HepG2 (cell line): Measurements from ENCODE around the gene CKM. TPM values are rescaled to one million over a fixed set of nuclear protein-coding genes. Genes with fewer than 3 reads are reported as not detected.

Source experiments
- ATAC-seq: fragments of 200-7000 bp; cut with Tn5 transposase; 3 replicates; pipeline ENCODE4 v1.9.1; 2020; ENCODE audit warnings: mild to moderate bottlenecking, moderate library complexity
- BruUV-seq: library from RNA; stranded (reverse); fragments of 400-500 nt; replicated peaks from 2 replicates; lab custom pipeline; 2021; lab: Mats Ljungman, UMichigan
- CTCF ChIA-PET: fragments of 300-600 bp; formaldehyde crosslinking; extraction: SDS; loops from one replicate; lab custom pipeline; 2021; ENCODE audit warnings: low total read pairs, inconsistent platforms, low intra/inter-chr PET ratio; lab: Yijun Ruan, JAX
- POLR2A ChIA-PET: fragments of 350-600 bp; sonication (Branson Sonifier 250); formaldehyde crosslinking; loops from one replicate; lab custom pipeline; 2020; ENCODE audit warnings: antibody characterized with exemption, inconsistent platforms; lab: Yijun Ruan, JAX
- DNase-seq: peaks from one replicate; pipeline ENCODE4 v3.0.0-alpha.2; 2015; ENCODE audit warnings: low spot score
- FAIRE-seq: peaks from 3 replicates; lab custom pipeline; 2011; peaks lifted over from hg19 to GRCh38; lab: Jason Lieb, UNC
- H2AFZ ChIP-seq: one replicate; pipeline ENCODE4 v1.6.1; 2011; ENCODE audit warnings: low read length, inconsistent platforms
- H3K27ac ChIP-seq: fragments of 300-600 bp; 3 replicates; pipeline ENCODE4 v1.8.0; 2011; ENCODE audit warnings: mixed run types, mild to moderate bottlenecking, mixed read lengths, low read length, inconsistent platforms; ENCODE audit not compliant: insufficient read depth; ENCODE audit errors: extremely low read length
- H3K27me3 ChIP-seq, 2 experiments: fragments of 200-600 bp in 1 of 2; 2 replicates in 1 of 2; 3 replicates in 1 of 2; pipeline versions ENCODE4 v1.6.0 to v1.8.0; 2011; ENCODE audit warnings: low read length in 2 of 2, mild to moderate bottlenecking in 2 of 2, moderate library complexity in 2 of 2, inconsistent platforms in 1 of 2; ENCODE audit not compliant: insufficient read depth in 2 of 2, control insufficient read depth in 1 of 2
- H3K36me3 ChIP-seq, 2 experiments: fragments of 200-600 bp in 1 of 2; replicated peaks in 1 of 2; 2 replicates in 1 of 2; 3 replicates in 1 of 2; pipeline versions ENCODE4 v1.5.1 to v1.8.0; 2011; ENCODE audit warnings: low read length in 2 of 2, inconsistent platforms in 1 of 2; ENCODE audit not compliant: insufficient read depth in 2 of 2, control insufficient read depth in 1 of 2
- H3K4me1 ChIP-seq: 2 replicates; pipeline ENCODE4 v1.5.1; 2012; ENCODE audit warnings: low read length, inconsistent platforms; ENCODE audit not compliant: insufficient read depth
- H3K4me2 ChIP-seq: 2 replicates; pipeline ENCODE4 v1.6.0; 2011; ENCODE audit warnings: low read depth, low read length, inconsistent platforms
- H3K4me3 ChIP-seq, 3 experiments: fragments of 200-600 bp in 1 of 3; sonication (generic), shearing (Covaris generic) in 1 of 3; replicated peaks in 1 of 3; 2 replicates each; pipeline ENCODE4 v1.5.1; 2011 to 2016; ENCODE audit warnings: low read length in 3 of 3, inconsistent platforms in 2 of 3, low read depth in 2 of 3, mild to moderate bottlenecking in 2 of 3, control low read depth in 1 of 3, mixed read lengths in 1 of 3; ENCODE audit not compliant: insufficient read depth in 1 of 3
- H3K79me2 ChIP-seq: one replicate; pipeline ENCODE4 v1.6.1; 2011; ENCODE audit warnings: low read length, inconsistent platforms; ENCODE audit not compliant: insufficient read depth
- H3K9ac ChIP-seq: 2 replicates; pipeline ENCODE4 v1.6.0; 2011; ENCODE audit warnings: mild to moderate bottlenecking, low read depth, low read length, inconsistent platforms; ENCODE audit not compliant: insufficient read depth
- H3K9me3 ChIP-seq: 2 replicates; pipeline ENCODE4 v1.5.1; 2012; ENCODE audit warnings: mild to moderate bottlenecking, low read length
- H4K20me1 ChIP-seq: 2 replicates; pipeline ENCODE4 v1.6.0; 2011; ENCODE audit warnings: inconsistent platforms, mild to moderate bottlenecking, low read length, moderate library complexity; ENCODE audit not compliant: insufficient read depth
- HINFP ChIP-seq: sonication (generic); formaldehyde crosslinking; IDR thresholded peaks from 2 replicates; pipeline ENCODE4 v1.4.0; 2020; ENCODE audit warnings: low read depth, mild to moderate bottlenecking, missing genetic modification reagents
- SIX4 ChIP-seq: sonication (generic); formaldehyde crosslinking; IDR thresholded peaks from 2 replicates; pipeline ENCODE4 v1.4.0; 2020; ENCODE audit warnings: missing genetic modification reagents
- ZFP91 ChIP-seq: sonication (generic); formaldehyde crosslinking; IDR thresholded peaks from 2 replicates; pipeline ENCODE4 v1.9.0; 2022; ENCODE audit warnings: missing genetic modification reagents, mild to moderate bottlenecking, borderline replicate concordance
- ZNF362 ChIP-seq: sonication (generic); formaldehyde crosslinking; IDR thresholded peaks from 2 replicates; pipeline ENCODE4 v1.4.0; 2020; ENCODE audit warnings: missing genetic modification reagents, mild to moderate bottlenecking, borderline replicate concordance
- ZNF629 ChIP-seq: sonication (generic); formaldehyde crosslinking; conservative IDR thresholded peaks from 2 replicates; pipeline ENCODE4 v1.5.0; 2020; ENCODE audit warnings: missing genetic modification reagents
- WGBS: methylation state at CpG from one replicate; pipeline ENCODE4 v1.1.6; 2017; ENCODE audit warnings: low lambda C conversion rate; 5-methylcytosine and 5-hydroxymethylcytosine counted together
- in situ Hi-C: cut with HindIII; loops from 2 replicates; pipeline ENCODE4 v1.10.0; 2017; ENCODE audit warnings: low pct_unique_long_range_greater_than_20kb; ENCODE audit not compliant: extremely low pct_ligation_motif_present
- intact Hi-C: fragments of 100-400 bp; cut with micrococcal nuclease; formaldehyde crosslinking; loops from one replicate; pipeline ENCODE4 v1.10.0; 2022; ENCODE audit not compliant: unreplicated experiment
- polyA plus RNA-seq, 8 experiments: library from polyadenylated mRNA; depleted of rRNA in 3 of 8; stranded (reverse) in 7 of 8; unstranded in 1 of 8; fragments of >200 nt; fragmentation: Illumina TruSeq in 4 of 8; extraction: Trizol in 4 of 8; gene quantifications; 2 replicates each; pipeline versions ENCODE4 v1.2.1 to v1.2.3, GENCODE V29; 2011 to 2016; ENCODE audit warnings: low read depth in 4 of 8, missing spikeins in 1 of 8, mixed read lengths in 1 of 8; ENCODE audit not compliant: insufficient read depth in 1 of 8
- total RNA-seq, 5 experiments: library from RNA; depleted of rRNA; stranded (reverse); fragments of >200 nt; fragmentation: Illumina TruSeq; extraction: Trizol; gene quantifications; 2 replicates each; pipeline ENCODE4 v1.2.3, GENCODE V29; 2016; ENCODE audit warnings: low read depth in 1 of 5

Gene CKM
- total and polyA plus RNA-seq, 2 of the 13 experiments (the other 11 are each of a cell fraction or from before 2014, with no cell fraction given): 0.54 to 0.80 TPM

GRCh38 chr19:45275370-45275971 lies 47.2 kb downstream of the CKM start:
- peaks cover 8 to 22% of the 10 kb centered on the region in 2 experiments; a peak in 4 of 5 replicates for H3K36me3 ChIP-seq
- H3K27me3 ChIP-seq: no peaks in the 10 kb centered on the region

More at GRCh38 chr19:45275370-45275971, 47.2 kb downstream of the CKM start:
- Histone ChIP-seq H3K27ac (peak overlapping the region; percentile 37), H3K4me2 (no peak overlapping the region), H2AFZ (no peak overlapping the region), H3K9me3 (no peaks in the 10 kb centered on the region), H4K20me1 (no peaks in the 10 kb centered on the region), H3K4me1 (peaks cover 71% of the 10 kb centered on the region), H3K9ac (0 out of 2 replicates have a peak overlapping the region, but pooled peaks have one; percentile 32), H3K79me2 (no peaks in the 10 kb centered on the region), H3K4me3 (no peak overlapping the region)
- WGBS: 93% methylated on average over 11 of the region's 12 CpGs
- intact Hi-C loops (no loop called here), in situ Hi-C loops (no loop called here)
- DNase-seq: no peak
- ChIA-PET POLR2A (no interaction called here), CTCF (no interaction called here)
- TF ChIP-seq ZNF629 (CRISPR knock-in tag) (peak; percentile 63), HINFP (no peak), ZNF362 (CRISPR knock-in tag) (peak; percentile 78; the same call in 1 of the 2 replicates), ZFP91 (CRISPR knock-in tag) (peak; percentile 92), SIX4 (CRISPR knock-in tag) (no peak)
- no peak for FAIRE-seq
- ATAC-seq: no peak
- no TSS peak for BruUV-seq
